GM21367 (cell line): ENCODE data around the gene RIMS1.

Experiments used
- ATAC-seq: cut with Tn5 transposase; IDR thresholded peaks from one replicate; pipeline ENCODE4 v1.9.1; 2021; ENCODE audit not compliant: unreplicated experiment

The RIMS1 gene

GRCh38 chr6:72081871-72082270 lies 195.5 kb downstream of the RIMS1 start:
- no peak for ATAC-seq

DNA sequence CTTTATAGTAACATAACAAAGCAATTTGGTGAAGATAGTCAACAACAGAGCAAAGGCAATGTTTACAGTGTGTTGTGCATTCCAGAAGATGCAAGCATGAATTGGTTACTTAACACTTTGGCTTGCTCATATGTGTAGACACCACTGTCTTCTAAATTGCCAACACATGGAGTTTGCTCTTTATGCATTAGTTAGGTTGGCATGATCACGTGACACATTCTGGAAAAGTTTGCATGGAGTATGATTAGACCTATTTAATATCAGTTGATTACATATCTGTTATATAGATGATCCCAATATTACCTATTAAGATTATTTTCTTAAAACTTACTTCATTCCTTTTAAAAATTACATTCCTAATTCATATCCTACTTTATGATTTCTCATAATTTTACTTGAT lies 197.6 kb downstream of the RIMS1 start:
- ATAC-seq, result no peak

DNA sequence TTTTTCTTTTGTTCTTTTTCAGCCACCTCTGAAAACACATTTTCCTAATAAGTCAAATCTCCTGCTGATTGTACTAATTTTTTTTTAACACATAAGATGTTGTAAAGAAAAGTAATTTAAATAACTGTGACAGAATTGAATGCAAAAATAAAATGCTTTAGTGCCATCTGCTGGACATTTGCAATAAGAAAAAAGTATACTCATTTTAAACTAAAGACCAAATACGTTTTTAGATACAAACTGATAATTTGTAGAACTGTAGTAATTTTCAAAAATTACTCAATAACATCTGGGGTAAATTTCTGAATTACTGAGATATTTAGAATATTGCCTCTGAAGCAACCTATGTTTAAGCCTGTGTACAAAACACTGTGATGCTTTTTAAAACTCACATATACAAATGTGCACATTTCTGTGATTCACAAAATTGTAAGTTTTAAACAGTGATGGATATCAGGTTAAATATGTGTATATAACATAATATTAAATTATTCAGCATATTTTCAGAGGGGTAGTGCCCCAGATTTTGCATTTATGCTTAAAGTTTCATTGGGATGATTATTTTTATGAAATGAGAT lies 198.7 kb downstream of the RIMS1 start:
- no peak for ATAC-seq

GRCh38 chr6:72094506-72094905 lies 208.2 kb downstream of the RIMS1 start:
- no peak for ATAC-seq

- no peak for ATAC-seq
Observed at GRCh38 chr6:72102561-72102960, 216.2 kb downstream of the RIMS1 start.

DNA sequence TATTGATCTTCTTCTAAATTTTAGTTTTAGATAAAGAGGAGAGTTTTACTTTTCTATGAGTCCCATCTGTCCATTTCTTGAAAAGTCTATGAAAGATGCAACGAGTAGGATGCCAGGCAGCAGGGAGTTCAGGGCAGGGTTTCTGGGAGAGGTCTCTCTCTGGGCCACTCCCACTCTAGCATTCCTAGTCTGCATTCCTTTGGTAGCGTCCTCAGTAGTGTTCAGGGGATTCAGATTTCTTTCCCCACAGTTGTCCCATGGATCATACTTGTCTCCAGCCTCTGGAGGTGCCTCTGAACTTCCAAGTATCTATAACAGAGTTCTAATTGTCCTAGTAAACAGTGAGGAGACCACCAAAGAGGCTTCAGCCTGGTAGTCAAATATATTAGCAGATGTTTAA lies 225.3 kb downstream of the RIMS1 start:
- no peak for ATAC-seq

GRCh38 chr6:72130327-72130726 lies 244.0 kb downstream of the RIMS1 start:
- ATAC-seq, result no peak

DNA sequence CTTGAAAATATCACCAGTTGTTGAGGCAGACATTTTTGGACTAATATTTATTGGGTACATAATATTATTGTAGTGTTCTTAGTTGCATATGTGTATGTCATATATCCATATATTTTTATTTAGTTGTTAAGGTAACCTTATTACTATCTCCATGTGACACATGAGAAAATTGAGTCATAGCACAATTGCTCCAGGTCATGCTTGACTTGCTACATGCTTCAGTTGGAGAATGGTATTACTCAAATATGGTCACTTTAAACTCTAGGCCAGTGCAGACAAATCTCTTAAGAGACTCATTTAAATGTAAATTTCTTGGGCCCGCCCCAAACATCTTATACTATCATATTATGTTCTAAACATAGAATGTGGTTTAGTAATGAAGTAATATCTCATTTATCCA lies 246.1 kb downstream of the RIMS1 start:
- no peak for ATAC-seq

- no peak for ATAC-seq
Observed at GRCh38 chr6:72132851-72133250, 246.5 kb downstream of the RIMS1 start.

DNA sequence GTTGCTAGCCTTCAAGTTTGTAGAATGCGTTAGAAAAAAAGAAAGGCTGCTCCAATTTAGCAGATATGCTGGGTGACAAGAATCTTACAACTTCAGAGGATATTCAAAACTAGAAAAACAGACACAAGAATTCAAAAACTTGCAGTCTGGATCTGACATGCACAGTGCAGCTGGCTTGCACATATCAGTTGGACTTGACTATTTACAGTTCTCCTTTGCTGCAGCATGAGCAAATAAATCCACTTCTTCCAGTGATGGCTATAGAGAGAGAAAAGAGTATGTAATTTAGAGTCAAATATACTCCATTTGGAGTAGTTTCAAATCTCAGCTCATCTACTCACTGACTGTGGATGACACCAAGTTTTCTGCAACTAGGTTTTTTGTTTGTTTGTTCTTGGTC lies 247.0 kb downstream of the RIMS1 start:
- no peak for ATAC-seq

DNA sequence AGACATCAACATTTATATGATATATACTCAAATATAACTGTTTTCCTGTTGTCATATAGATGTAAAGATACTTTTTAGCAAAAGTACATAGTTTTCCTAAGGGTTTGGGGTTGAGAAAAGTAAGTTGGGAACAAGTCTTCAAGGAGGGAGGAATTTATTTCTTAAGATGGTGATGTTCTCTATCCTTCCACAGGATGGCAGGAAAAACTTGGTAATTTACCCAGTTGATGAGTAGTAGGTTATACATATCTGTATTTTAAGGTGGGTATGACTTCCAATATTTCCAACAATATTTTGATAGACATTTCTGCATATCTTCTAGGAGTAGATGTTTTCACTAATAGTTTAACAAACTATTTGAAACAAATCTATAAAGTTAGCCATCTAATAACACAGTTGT lies 254.4 kb downstream of the RIMS1 start:
- ATAC-seq, result no peak

- ATAC-seq, result no peak
Observed at GRCh38 chr6:72149715-72150114, 263.4 kb downstream of the RIMS1 start.

DNA sequence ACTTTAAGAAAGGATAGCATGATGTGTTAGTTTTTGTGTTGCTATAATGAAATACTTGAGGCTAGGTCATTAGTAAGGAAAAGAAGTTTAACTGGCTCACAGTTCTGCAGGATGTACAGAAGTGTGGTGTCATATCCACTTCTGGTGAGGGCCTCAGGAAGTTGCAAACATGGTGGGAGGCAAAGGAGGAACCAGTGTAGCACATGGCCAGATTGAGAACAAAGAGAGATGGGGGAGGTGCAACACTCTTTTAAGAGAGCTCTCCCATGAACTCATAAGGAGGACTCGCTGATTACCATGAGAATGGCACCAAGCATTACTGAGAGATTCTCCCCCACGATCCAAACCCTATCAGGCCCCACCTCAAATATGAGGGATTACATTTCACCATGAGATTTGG lies 265.4 kb downstream of the RIMS1 start:
- no peak for ATAC-seq

DNA sequence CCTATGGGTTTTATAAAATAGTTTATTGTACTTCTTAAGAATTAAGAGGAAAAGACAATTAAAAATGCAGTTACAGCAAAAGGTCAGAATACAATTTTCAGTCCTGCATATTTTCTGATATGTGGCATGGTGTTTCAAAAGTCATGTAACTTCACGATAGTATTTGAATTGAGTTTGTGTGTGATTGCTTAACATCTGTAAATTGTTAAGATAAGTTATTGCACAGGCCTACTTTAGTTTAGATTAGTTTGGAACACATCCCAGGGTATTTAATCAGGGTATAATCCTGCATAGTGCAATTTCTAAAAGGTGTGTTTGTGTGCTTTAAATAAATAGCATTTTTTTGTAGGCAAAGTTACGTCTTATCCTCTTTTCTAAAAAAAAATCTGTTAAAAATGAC lies 289.6 kb downstream of the RIMS1 start:
- no peak for ATAC-seq

- ATAC-seq, result peak; percentile 69
Observed at GRCh38 chr6:72182337-72183246, 296.2 kb downstream of the RIMS1 start.

GRCh38 chr6:72203983-72204382 lies 317.6 kb downstream of the RIMS1 start:
- ATAC-seq, result no peak

DNA sequence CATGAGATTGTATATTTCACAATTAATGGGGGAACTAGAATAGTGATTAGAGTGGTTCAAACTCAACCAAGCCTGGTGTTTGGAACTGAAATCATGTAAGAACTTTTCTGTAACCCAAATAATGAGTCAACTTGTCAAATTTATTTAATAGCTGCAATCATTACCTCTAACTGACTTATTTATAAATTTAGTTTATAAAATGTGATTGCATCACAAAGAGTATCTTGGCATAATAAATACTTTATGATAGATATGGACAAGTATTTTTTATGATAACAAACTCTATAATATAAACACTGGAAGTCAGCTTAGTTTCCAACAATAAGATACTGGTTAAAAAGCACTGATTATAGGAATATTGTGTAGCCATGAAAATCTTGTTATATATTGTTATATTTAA lies 319.1 kb downstream of the RIMS1 start:
- ATAC-seq, result no peak

DNA sequence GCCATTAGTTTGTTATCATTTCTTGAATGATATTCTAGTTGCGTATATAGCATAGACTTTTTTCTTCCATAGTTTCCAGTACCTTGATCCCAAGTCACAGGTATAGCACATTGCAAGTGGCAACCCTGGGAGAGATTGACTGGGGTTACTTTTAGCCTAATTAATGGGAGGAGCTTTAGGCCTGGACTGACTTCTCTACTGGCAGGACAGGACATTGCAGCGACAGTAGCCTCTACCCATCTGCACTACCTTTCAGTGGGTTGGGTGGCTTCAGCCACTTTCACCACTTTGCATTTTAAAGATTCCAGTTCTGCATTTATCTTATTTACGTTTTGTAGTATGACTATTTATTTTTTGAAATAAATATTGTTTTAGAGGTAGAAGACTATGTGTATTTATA lies 320.3 kb downstream of the RIMS1 start:
- no peak for ATAC-seq

DNA sequence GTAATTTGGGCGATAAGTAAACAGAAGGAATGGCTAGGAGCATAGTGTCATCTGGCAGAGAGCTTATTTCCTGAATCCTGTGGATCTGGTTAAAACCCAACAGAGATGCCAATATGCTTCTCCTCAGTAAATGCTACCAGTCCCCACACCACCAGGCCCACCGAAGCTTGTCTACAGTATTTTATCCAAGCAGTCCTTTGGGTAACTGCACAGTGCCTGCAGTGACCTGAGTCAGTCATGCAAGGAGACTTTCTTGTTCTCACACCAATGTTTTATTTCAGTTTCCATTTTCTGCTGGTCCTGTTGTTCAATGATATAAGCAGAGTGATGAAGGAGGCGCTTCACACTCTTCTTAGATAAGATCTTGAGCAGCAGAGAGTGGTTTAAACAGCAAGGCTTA lies 326.3 kb downstream of the RIMS1 start:
- no peak for ATAC-seq

GRCh38 chr6:72213654-72214053 lies 327.3 kb downstream of the RIMS1 start:
- no peak for ATAC-seq

DNA sequence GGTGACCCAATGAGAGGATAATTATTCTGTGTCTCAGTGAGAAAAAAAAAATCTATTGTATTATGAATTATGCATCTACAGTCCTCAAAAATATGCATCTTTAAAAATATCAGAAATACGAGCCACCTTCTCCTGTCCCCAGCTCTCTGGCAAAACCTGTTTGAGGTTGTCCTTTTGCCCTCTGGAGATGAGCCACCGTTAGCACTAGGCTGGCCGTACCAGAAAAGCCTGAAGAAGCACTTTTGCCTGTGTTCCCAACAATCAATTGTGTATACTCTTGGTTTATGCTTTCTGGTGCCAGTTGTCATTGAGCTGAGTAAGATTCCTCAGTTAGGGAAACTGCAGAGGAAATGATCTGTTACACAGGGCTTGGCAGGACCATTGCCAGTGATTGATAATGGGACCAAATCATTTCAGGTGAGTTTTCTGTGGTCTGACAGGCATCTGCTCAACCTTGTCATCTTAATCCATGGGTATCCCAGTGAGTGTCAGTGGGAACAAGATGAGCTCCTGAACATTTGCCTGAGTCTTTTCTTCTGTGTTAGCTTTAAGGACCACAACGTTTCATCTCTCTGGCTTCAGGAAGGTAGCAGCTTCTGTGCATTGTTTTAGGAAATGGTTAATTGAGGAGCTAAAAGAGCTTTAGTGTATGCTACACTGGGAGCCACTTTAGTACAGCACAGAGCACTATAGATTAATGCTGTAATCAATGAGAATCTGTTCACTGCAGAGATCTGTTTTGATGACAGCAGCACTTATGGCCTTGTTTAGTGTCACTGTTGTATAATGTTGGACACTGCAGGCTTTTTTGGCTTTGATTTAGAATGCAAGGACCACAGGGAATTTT lies 330.1 kb downstream of the RIMS1 start:
- ATAC-seq, result no peak

DNA sequence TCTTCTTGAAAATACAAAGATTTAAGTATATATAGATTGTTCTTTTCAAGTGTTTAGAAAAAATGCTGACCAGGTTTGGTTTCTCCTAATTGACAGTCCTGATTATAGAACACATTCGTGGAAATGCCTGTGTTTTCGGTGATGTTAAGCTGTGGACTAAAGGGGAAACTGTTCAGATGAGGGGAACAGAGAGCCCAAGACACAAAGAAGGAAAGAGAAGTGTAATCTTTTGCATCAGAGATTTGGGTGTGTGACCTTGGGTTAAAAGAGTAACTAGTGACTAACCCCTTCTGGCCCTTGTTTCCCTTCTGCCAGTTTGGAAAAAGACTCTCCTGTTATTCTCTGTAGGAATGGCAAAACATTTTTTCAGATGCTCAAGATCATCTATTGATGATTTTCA lies 331.3 kb downstream of the RIMS1 start:
- no peak for ATAC-seq
